Mesendoderm (in vitro differentiated cells): ENCODE measurements around the gene ABCB11.
"Not testable (repeated sequence)": the region's sequence is repeated elsewhere in the genome, so short reads cannot be mapped to it uniquely, and the experiment has no call there.

Source experiments
- DNase-seq: peaks from one replicate; pipeline ENCODE4 v3.0.0; 2013
- H2AK5ac ChIP-seq: 2 replicates; pipeline ENCODE4 v1.6.1; 2013; ENCODE audit warnings: low read length, inconsistent platforms
- H2BK120ac ChIP-seq: 2 replicates; pipeline ENCODE4 v1.6.1; 2013; ENCODE audit warnings: low read depth, mild to moderate bottlenecking, low read length, moderate library complexity, mixed read lengths
- H2BK15ac ChIP-seq: replicated peaks from 2 replicates; pipeline ENCODE4 v1.6.1; 2013; ENCODE audit warnings: low read depth, mild to moderate bottlenecking, moderate library complexity
- H2BK5ac ChIP-seq: 2 replicates; pipeline ENCODE4 v1.6.1; 2013; ENCODE audit warnings: low read length, inconsistent platforms
- H3K18ac ChIP-seq: 2 replicates; pipeline ENCODE4 v1.6.1; 2013; ENCODE audit warnings: mild to moderate bottlenecking, low read length, mixed read lengths
- H3K23ac ChIP-seq: one replicate; pipeline ENCODE4 v1.6.1; 2013; ENCODE audit warnings: low read length
- H3K27ac ChIP-seq: 2 replicates; pipeline ENCODE4 v1.5.1; 2013; ENCODE audit warnings: low read depth, mild to moderate bottlenecking, inconsistent platforms, low read length, moderate library complexity
- H3K27me3 ChIP-seq: 2 replicates; pipeline ENCODE4 v1.6.1; 2013; ENCODE audit warnings: low read length, control low read depth, mild to moderate bottlenecking, inconsistent platforms; ENCODE audit not compliant: insufficient read depth, poor library complexity
- H3K36me3 ChIP-seq: 2 replicates; pipeline ENCODE4 v1.6.1; 2013; ENCODE audit warnings: low read length, inconsistent platforms; ENCODE audit not compliant: control insufficient read depth, insufficient read depth
- H3K4ac ChIP-seq: one replicate; pipeline ENCODE4 v1.6.1; 2013; ENCODE audit warnings: low read depth, mild to moderate bottlenecking, low read length, moderate library complexity
- H3K4me1 ChIP-seq: 2 replicates; pipeline ENCODE4 v1.6.1; 2013; ENCODE audit warnings: low read depth, low read length, inconsistent platforms; ENCODE audit not compliant: control insufficient read depth
- H3K4me2 ChIP-seq: 2 replicates; pipeline ENCODE4 v1.6.1; 2013; ENCODE audit warnings: low read length
- H3K4me3 ChIP-seq: 2 replicates; pipeline ENCODE4 v1.5.1; 2013; ENCODE audit warnings: mild to moderate bottlenecking, low read length
- H3K56ac ChIP-seq: one replicate; pipeline ENCODE4 v1.6.1; 2013; ENCODE audit warnings: low read length
- H3K79me1 ChIP-seq: 2 replicates; pipeline ENCODE4 v1.6.1; 2013; ENCODE audit warnings: low read length, inconsistent platforms
- H3K79me2 ChIP-seq: 2 replicates; pipeline ENCODE4 v1.6.1; 2013; ENCODE audit warnings: mild to moderate bottlenecking, low read length; ENCODE audit not compliant: control insufficient read depth, insufficient read depth
- H3K9ac ChIP-seq: 2 replicates; pipeline ENCODE4 v1.6.1; 2013; ENCODE audit warnings: low read length, inconsistent platforms
- H4K5ac ChIP-seq: one replicate; pipeline ENCODE4 v1.6.1; 2013; ENCODE audit warnings: low read length
- H4K8ac ChIP-seq: one replicate; pipeline ENCODE4 v1.6.1; 2013; ENCODE audit warnings: low read depth, mild to moderate bottlenecking, control low read depth, low read length, moderate library complexity
- WGBS: extraction: QIAGEN DNeasy Blood & Tissue Kit; methylation state at CpG from one replicate; pipeline ENCODE4 v1.1.7; 2013; ENCODE audit warnings: low lambda C conversion rate, missing lambda C conversion rate; ENCODE audit not compliant: insufficient coverage; ENCODE audit errors: extremely low coverage; 5-methylcytosine and 5-hydroxymethylcytosine counted together

ABCB11 gene

GRCh38 chr2:168874368-168875054, 156.6 kb downstream of the ABCB11 start:
- no peaks in the 10 kb centered on the region for H3K36me3 ChIP-seq
- WGBS = no CpG with 5 or more reads among the region's 6 CpGs
- no peak overlapping the region for H3K4me2 ChIP-seq
- DNase-seq = no peak
- no peak overlapping the region for H4K5ac ChIP-seq
- no peak overlapping the region for H3K27ac ChIP-seq
- no peak overlapping the region for H3K18ac ChIP-seq
- H3K56ac ChIP-seq = no peak overlapping the region
- no peak overlapping the region for H2BK15ac ChIP-seq
- H2BK120ac ChIP-seq = no peak overlapping the region
- H3K27me3 ChIP-seq = no peaks in the 10 kb centered on the region
- H3K79me1 ChIP-seq = no peaks in the 10 kb centered on the region
- no peak overlapping the region for H3K4ac ChIP-seq
- H2BK5ac ChIP-seq = no peak overlapping the region
- no peak overlapping the region for H4K8ac ChIP-seq
- H3K79me2 ChIP-seq = no peaks in the 10 kb centered on the region
- H3K4me1 ChIP-seq = no peaks in the 10 kb centered on the region
- H3K9ac ChIP-seq = no peak overlapping the region
- no peak overlapping the region for H3K4me3 ChIP-seq
- H2AK5ac ChIP-seq = no peak overlapping the region
- no peak overlapping the region for H3K23ac ChIP-seq

- not testable (repeated sequence) for H4K8ac ChIP-seq, H2BK5ac ChIP-seq, H3K36me3 ChIP-seq, H2BK15ac ChIP-seq, H3K27me3 ChIP-seq, DNase-seq, H3K56ac ChIP-seq, H3K18ac ChIP-seq, H3K79me1 ChIP-seq, H3K4me3 ChIP-seq, H2BK120ac ChIP-seq, H3K4me1 ChIP-seq, H3K4me2 ChIP-seq, H3K4ac ChIP-seq, H3K9ac ChIP-seq, H3K27ac ChIP-seq, H4K5ac ChIP-seq, H2AK5ac ChIP-seq, H3K79me2 ChIP-seq, H3K23ac ChIP-seq
- WGBS = no CpG with 5 or more reads among the region's 4 CpGs
These were observed 160.3 kb downstream of the ABCB11 start for GRCh38 chr2:168870824-168871223.
